HepG2 (cell line): Measurements from ENCODE around the gene PARP8. TPM values are rescaled to one million over a fixed set of nuclear protein-coding genes. Genes with fewer than 3 reads are reported as not detected.

ENCODE experiments used
- ATAC-seq: fragments of 200-7000 bp; cut with Tn5 transposase; 3 replicates; pipeline ENCODE4 v1.9.1; 2020; ENCODE audit warnings: mild to moderate bottlenecking, moderate library complexity
- BruUV-seq: library from RNA; stranded (reverse); fragments of 400-500 nt; replicated peaks from 2 replicates; lab custom pipeline; 2021; lab: Mats Ljungman, UMichigan
- CTCF ChIA-PET: fragments of 300-600 bp; formaldehyde crosslinking; extraction: SDS; loops from one replicate; lab custom pipeline; 2021; ENCODE audit warnings: low total read pairs, inconsistent platforms, low intra/inter-chr PET ratio; lab: Yijun Ruan, JAX
- POLR2A ChIA-PET: fragments of 350-600 bp; sonication (Branson Sonifier 250); formaldehyde crosslinking; loops from one replicate; lab custom pipeline; 2020; ENCODE audit warnings: antibody characterized with exemption, inconsistent platforms; lab: Yijun Ruan, JAX
- DNase-seq: peaks from one replicate; pipeline ENCODE4 v3.0.0-alpha.2; 2015; ENCODE audit warnings: low spot score
- FAIRE-seq: peaks from 3 replicates; lab custom pipeline; 2011; peaks lifted over from hg19 to GRCh38; lab: Jason Lieb, UNC
- H2AFZ ChIP-seq: one replicate; pipeline ENCODE4 v1.6.1; 2011; ENCODE audit warnings: low read length, inconsistent platforms
- H3K27ac ChIP-seq: fragments of 300-600 bp; 3 replicates; pipeline ENCODE4 v1.8.0; 2011; ENCODE audit warnings: mixed run types, mild to moderate bottlenecking, mixed read lengths, low read length, inconsistent platforms; ENCODE audit not compliant: insufficient read depth; ENCODE audit errors: extremely low read length
- H3K27me3 ChIP-seq, 2 experiments: fragments of 200-600 bp in 1 of 2; 2 replicates in 1 of 2; 3 replicates in 1 of 2; pipeline versions ENCODE4 v1.6.0 to v1.8.0; 2011; ENCODE audit warnings: low read length in 2 of 2, mild to moderate bottlenecking in 2 of 2, moderate library complexity in 2 of 2, inconsistent platforms in 1 of 2; ENCODE audit not compliant: insufficient read depth in 2 of 2, control insufficient read depth in 1 of 2
- H3K36me3 ChIP-seq, 2 experiments: fragments of 200-600 bp in 1 of 2; replicated peaks in 1 of 2; 2 replicates in 1 of 2; 3 replicates in 1 of 2; pipeline versions ENCODE4 v1.5.1 to v1.8.0; 2011; ENCODE audit warnings: low read length in 2 of 2, inconsistent platforms in 1 of 2; ENCODE audit not compliant: insufficient read depth in 2 of 2, control insufficient read depth in 1 of 2
- H3K4me1 ChIP-seq: 2 replicates; pipeline ENCODE4 v1.5.1; 2012; ENCODE audit warnings: low read length, inconsistent platforms; ENCODE audit not compliant: insufficient read depth
- H3K4me2 ChIP-seq: 2 replicates; pipeline ENCODE4 v1.6.0; 2011; ENCODE audit warnings: low read depth, low read length, inconsistent platforms
- H3K4me3 ChIP-seq, 3 experiments: fragments of 200-600 bp in 1 of 3; sonication (generic), shearing (Covaris generic) in 1 of 3; replicated peaks in 1 of 3; 2 replicates each; pipeline ENCODE4 v1.5.1; 2011 to 2016; ENCODE audit warnings: low read length in 3 of 3, inconsistent platforms in 2 of 3, low read depth in 2 of 3, mild to moderate bottlenecking in 2 of 3, control low read depth in 1 of 3, mixed read lengths in 1 of 3; ENCODE audit not compliant: insufficient read depth in 1 of 3
- H3K79me2 ChIP-seq: one replicate; pipeline ENCODE4 v1.6.1; 2011; ENCODE audit warnings: low read length, inconsistent platforms; ENCODE audit not compliant: insufficient read depth
- H3K9ac ChIP-seq: 2 replicates; pipeline ENCODE4 v1.6.0; 2011; ENCODE audit warnings: mild to moderate bottlenecking, low read depth, low read length, inconsistent platforms; ENCODE audit not compliant: insufficient read depth
- H3K9me3 ChIP-seq: 2 replicates; pipeline ENCODE4 v1.5.1; 2012; ENCODE audit warnings: mild to moderate bottlenecking, low read length
- H4K20me1 ChIP-seq: 2 replicates; pipeline ENCODE4 v1.6.0; 2011; ENCODE audit warnings: inconsistent platforms, mild to moderate bottlenecking, low read length, moderate library complexity; ENCODE audit not compliant: insufficient read depth
- CREM ChIP-seq, 2 experiments: sonication (generic) in 1 of 2; formaldehyde crosslinking in 1 of 2; IDR thresholded peaks; 2 replicates each; pipeline versions ENCODE4 v1.4.0 to v1.6.1; 2016 to 2020; ENCODE audit warnings: antibody characterized with exemption in 1 of 2, mild to moderate bottlenecking in 1 of 2, missing genetic modification reagents in 1 of 2
- NFKBIZ ChIP-seq: IDR thresholded peaks from 2 replicates; pipeline ENCODE4 v1.6.1; 2018; ENCODE audit warnings: missing genetic modification reagents, missing compliant biosample characterization
- NPAS2 ChIP-seq: sonication (generic); formaldehyde crosslinking; IDR thresholded peaks from 2 replicates; pipeline ENCODE4 v1.8.0; 2022; ENCODE audit warnings: mild to moderate bottlenecking, missing genetic modification reagents, borderline replicate concordance
- SKI ChIP-seq: fragments of 450-650 bp; IDR thresholded peaks from one replicate; pipeline ENCODE4 v1.6.1; 2018; ENCODE audit warnings: mild to moderate bottlenecking; ENCODE audit not compliant: partially characterized antibody
- SNAPC4 ChIP-seq: sonication (generic); formaldehyde crosslinking; IDR thresholded peaks from 2 replicates; pipeline ENCODE4 v1.4.0; 2020; ENCODE audit warnings: mild to moderate bottlenecking, missing genetic modification reagents
- SRY ChIP-seq: sonication (generic); formaldehyde crosslinking; IDR thresholded peaks from 2 replicates; pipeline ENCODE4 v1.8.0; 2022; ENCODE audit warnings: mild to moderate bottlenecking, missing genetic modification reagents
- ZNF142 ChIP-seq: sonication (generic); formaldehyde crosslinking; IDR thresholded peaks from 2 replicates; pipeline ENCODE4 v1.4.0; 2020; ENCODE audit warnings: missing genetic modification reagents
- ZNF274 ChIP-seq: sonication (generic); formaldehyde crosslinking; IDR thresholded peaks from 2 replicates; pipeline ENCODE4 v1.5.1; 2020; ENCODE audit warnings: mild to moderate bottlenecking, missing genetic modification reagents
- ZNF33A ChIP-seq: sonication (generic); formaldehyde crosslinking; IDR thresholded peaks from 2 replicates; pipeline ENCODE4 v1.5.1; 2020; ENCODE audit warnings: missing genetic modification reagents, mild to moderate bottlenecking, moderate library complexity, borderline replicate concordance
- ZSCAN5A ChIP-seq: sonication (generic); formaldehyde crosslinking; IDR thresholded peaks from 2 replicates; pipeline ENCODE4 v1.8.0; 2022; ENCODE audit warnings: mild to moderate bottlenecking, missing genetic modification reagents, borderline replicate concordance
- WGBS: methylation state at CpG from one replicate; pipeline ENCODE4 v1.1.6; 2017; ENCODE audit warnings: low lambda C conversion rate; 5-methylcytosine and 5-hydroxymethylcytosine counted together
- in situ Hi-C: cut with HindIII; loops from 2 replicates; pipeline ENCODE4 v1.10.0; 2017; ENCODE audit warnings: low pct_unique_long_range_greater_than_20kb; ENCODE audit not compliant: extremely low pct_ligation_motif_present
- intact Hi-C: fragments of 100-400 bp; cut with micrococcal nuclease; formaldehyde crosslinking; loops from one replicate; pipeline ENCODE4 v1.10.0; 2022; ENCODE audit not compliant: unreplicated experiment
- polyA plus RNA-seq, 8 experiments: library from polyadenylated mRNA; depleted of rRNA in 3 of 8; stranded (reverse) in 7 of 8; unstranded in 1 of 8; fragments of >200 nt; fragmentation: Illumina TruSeq in 4 of 8; extraction: Trizol in 4 of 8; gene quantifications; 2 replicates each; pipeline versions ENCODE4 v1.2.1 to v1.2.3, GENCODE V29; 2011 to 2016; ENCODE audit warnings: low read depth in 4 of 8, missing spikeins in 1 of 8, mixed read lengths in 1 of 8; ENCODE audit not compliant: insufficient read depth in 1 of 8
- total RNA-seq, 5 experiments: library from RNA; depleted of rRNA; stranded (reverse); fragments of >200 nt; fragmentation: Illumina TruSeq; extraction: Trizol; gene quantifications; 2 replicates each; pipeline ENCODE4 v1.2.3, GENCODE V29; 2016; ENCODE audit warnings: low read depth in 1 of 5
- TF ChIP-seq, protein P1 (sequence below): IDR thresholded peaks from 2 replicates; pipeline ENCODE4 v1.6.1; 2016; ENCODE audit warnings: low read depth, borderline replicate concordance

PARP8 gene
- total and polyA plus RNA-seq, 2 of the 13 experiments (the other 11 are each of a cell fraction or from before 2014, with no cell fraction given): 0.11 to 0.29 TPM

DNA sequence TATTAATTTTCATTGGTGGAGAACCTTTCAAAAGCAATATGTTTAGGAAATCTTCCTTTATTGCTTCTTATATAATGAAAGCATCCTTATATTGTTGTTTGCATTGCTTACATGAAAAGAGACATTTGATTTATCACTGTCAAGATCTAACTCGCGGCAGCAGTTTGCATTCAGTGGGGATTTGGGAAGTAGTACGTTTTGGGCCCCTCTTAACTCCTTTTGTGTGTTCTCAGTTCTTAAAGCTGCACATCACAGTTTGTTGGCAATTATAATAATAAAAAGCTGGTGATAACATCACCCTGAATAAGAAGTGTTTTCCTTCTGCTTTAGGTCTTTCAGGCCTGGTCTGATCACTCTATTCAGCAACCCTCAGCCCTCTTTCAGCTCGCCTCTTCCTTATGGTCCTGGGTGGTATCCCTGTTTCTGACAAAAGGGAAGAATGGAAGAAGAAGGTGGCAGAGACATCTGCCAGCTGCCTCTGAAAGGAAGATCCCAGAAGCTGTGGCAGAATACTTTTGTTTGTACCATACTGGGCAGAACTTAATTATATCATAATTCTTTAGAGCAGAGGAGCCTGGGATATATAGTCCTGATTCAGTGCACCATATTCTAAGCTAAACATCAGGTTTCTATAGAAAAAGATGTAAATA, 53.7 kb downstream of the PARP8 start:
- no peak overlapping the region for H3K27ac ChIP-seq
- FAIRE-seq: no peak
- no peaks in the 10 kb centered on the region for H4K20me1 ChIP-seq
- no peaks in the 10 kb centered on the region for H3K79me2 ChIP-seq
- no peak overlapping the region for H3K9ac ChIP-seq
- ChIA-PET CTCF (no interaction called here), POLR2A (no interaction called here)
- no peak overlapping the region for H3K4me3 ChIP-seq
- no peaks in the 10 kb centered on the region for H3K4me1 ChIP-seq
- H3K9me3 ChIP-seq: no peaks in the 10 kb centered on the region
- BruUV-seq: no TSS peak
- 14% methylated on average over 4 of the region's 4 CpGs for WGBS
- intact Hi-C loops (no loop called here), in situ Hi-C loops (no loop called here)
- no peak for ATAC-seq
- no peaks in the 10 kb centered on the region for H3K36me3 ChIP-seq
- no peaks in the 10 kb centered on the region; a peak in 1 of 5 replicates for H3K27me3 ChIP-seq
- H2AFZ ChIP-seq: no peak overlapping the region
- H3K4me2 ChIP-seq: no peak overlapping the region
- DNase-seq: no peak
- no peak for TF ChIP-seq ZSCAN5A (CRISPR knock-in tag)
- no peak for TF ChIP-seq ZNF274 (CRISPR knock-in tag)
- TF ChIP-seq SKI: no peak
- TF ChIP-seq NFKBIZ: no peak
- no peak for TF ChIP-seq NPAS2 (CRISPR knock-in tag)
- TF ChIP-seq SRY (CRISPR knock-in tag): no peak
- no peak for TF ChIP-seq ZNF33A (CRISPR knock-in tag)
- no peak for TF ChIP-seq ZNF142 (CRISPR knock-in tag)
- TF ChIP-seq CREM (IDR thresholded peaks at IDR 0.05): no peak
- no peak for TF ChIP-seq CREM (CRISPR knock-in tag; IDR thresholded peaks at IDR 0.05)
- TF ChIP-seq SNAPC4: no peak
- TF ChIP-seq, protein P1, sequence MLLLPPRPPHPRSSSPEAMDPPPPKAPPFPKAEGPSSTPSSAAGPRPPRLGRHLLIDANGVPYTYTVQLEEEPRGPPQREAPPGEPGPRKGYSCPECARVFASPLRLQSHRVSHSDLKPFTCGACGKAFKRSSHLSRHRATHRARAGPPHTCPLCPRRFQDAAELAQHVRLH (CRISPR knock-in tag): no peak
